ENCODE results near the gene NAT8. TPM values are rescaled to one million over a fixed set of nuclear protein-coding genes. Genes with fewer than 3 reads are reported as not detected.

NAT8 gene
- total and polyA plus RNA-seq, 2 donors: not detected

DNA sequence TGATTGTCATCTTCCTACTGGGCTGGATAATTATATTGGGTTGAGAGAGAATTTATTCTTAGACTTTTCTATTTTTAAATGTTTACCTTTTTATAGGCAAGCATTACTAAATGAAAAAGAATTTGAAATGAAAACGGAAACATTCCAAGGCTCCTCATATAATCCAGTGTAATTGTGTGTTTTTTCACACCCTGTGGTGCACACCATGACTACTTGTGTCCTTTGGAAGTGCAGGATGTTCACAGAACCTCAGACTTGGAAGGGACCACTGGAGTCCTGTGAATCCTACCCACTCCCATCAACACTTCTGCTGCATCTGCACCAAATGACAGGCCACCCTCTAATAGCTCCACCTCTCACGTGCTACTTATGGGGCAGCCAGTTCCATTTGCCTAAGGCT, 48.0 kb downstream of the NAT8 start:
- Histone ChIP-seq H3K36me3 (ENCODE audit: control insufficient read depth in 2 of 2, insufficient read depth in 2 of 2, low read length in 1 of 2) (no peaks in the 10 kb centered on the region), H3K9me3 (ENCODE audit: control insufficient read depth in 2 of 2, insufficient read depth in 1 of 2, low read length in 1 of 2) (no peaks in the 10 kb centered on the region), H3K4me3 (ENCODE audit: low read length in 2 of 2) (no peak overlapping the region), H3K27ac (ENCODE audit: low read depth in 1 of 2, low read length in 1 of 2) (no peak overlapping the region), H3K4me1 (ENCODE audit: control insufficient read depth in 2 of 2, insufficient read depth in 2 of 2, low read length in 2 of 2) (no peaks in the 10 kb centered on the region), H3K27me3 (ENCODE audit: control insufficient read depth in 2 of 2, insufficient read depth in 1 of 2, low read length in 1 of 2) (no peaks in the 10 kb centered on the region)
- DNase-seq (ENCODE audit: low read depth in 6 of 9, low spot score in 9 of 9): no peak
- 99% methylated on average over 2 of the region's 2 CpGs for WGBS

DNA sequence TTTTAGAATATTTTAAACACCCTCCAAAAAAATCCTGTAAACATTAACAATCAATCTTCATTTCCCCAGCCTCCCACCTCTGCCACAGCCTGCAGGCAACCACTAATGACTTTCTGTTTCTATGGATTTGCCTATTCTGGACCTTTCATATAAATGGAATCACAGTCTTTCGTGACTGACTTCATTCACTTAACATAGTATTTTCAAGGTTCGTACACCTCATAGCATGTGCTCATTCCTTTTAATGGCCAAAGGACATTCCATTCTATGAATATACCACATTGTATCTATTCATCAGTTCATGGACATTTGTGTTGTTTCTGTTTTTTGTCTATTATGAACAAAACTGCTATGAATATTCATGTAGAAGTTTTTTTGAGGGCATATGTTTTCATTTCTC, 48.5 kb downstream of the NAT8 start:
- Histone ChIP-seq H3K36me3 (ENCODE audit: control insufficient read depth in 2 of 2, insufficient read depth in 2 of 2, low read length in 1 of 2) (no peaks in the 10 kb centered on the region), H3K27me3 (ENCODE audit: control insufficient read depth in 2 of 2, insufficient read depth in 1 of 2, low read length in 1 of 2) (no peaks in the 10 kb centered on the region), H3K4me1 (ENCODE audit: control insufficient read depth in 2 of 2, insufficient read depth in 2 of 2, low read length in 2 of 2) (no peaks in the 10 kb centered on the region), H3K4me3 (ENCODE audit: low read length in 2 of 2) (no peak overlapping the region), H3K27ac (ENCODE audit: low read depth in 1 of 2, low read length in 1 of 2) (no peak overlapping the region), H3K9me3 (ENCODE audit: control insufficient read depth in 2 of 2, insufficient read depth in 1 of 2, low read length in 1 of 2) (no peaks in the 10 kb centered on the region)
- 97% methylated on average over 2 of the region's 2 CpGs for WGBS
- DNase-seq (ENCODE audit: low read depth in 6 of 9, low spot score in 9 of 9): no peak

Other genes with a start within 250 kb of the NAT8 start
- gene TPRKB, start 94.9 kb upstream of the NAT8 start, total RNA-seq: 74.7 TPM
- 78.2 TPM for gene TPRKB, start 94.9 kb upstream of the NAT8 start, polyA plus RNA-seq
- gene DUSP11, start 137.7 kb upstream of the NAT8 start, total RNA-seq: 31.2 TPM
- 38.7 TPM for gene DUSP11, start 137.7 kb upstream of the NAT8 start, polyA plus RNA-seq
- not detected for gene C2orf78, start 141.8 kb upstream of the NAT8 start, total RNA-seq
- gene C2orf78, start 141.8 kb upstream of the NAT8 start, polyA plus RNA-seq: 0.02 TPM
- gene STAMBP, start 186.5 kb upstream of the NAT8 start, total RNA-seq: 46.3 TPM
- gene STAMBP, start 186.5 kb upstream of the NAT8 start, polyA plus RNA-seq: 48.8 TPM

Data from thymus (tissue), 11 donors.